SK-N-SH treated with all-trans-retinoic acid at 6 μM for 48 hours (cell line): ENCODE data around the gene PFN1.
A peak's percentile ranks its signal among the peaks of the same experiment; 100 is the strongest.

ENCODE experiments used
- ATAC-seq: fragments of 200-7000 bp; cut with Tn5 transposase; 3 replicates; pipeline ENCODE4 v1.9.1; 2020; ENCODE audit warnings: mild to moderate bottlenecking, moderate library complexity
- ARNTL ChIP-seq: fragments of 450-650 bp; formaldehyde crosslinking; IDR thresholded peaks from 2 replicates; pipeline ENCODE4 v1.5.0; 2020; ENCODE audit warnings: low read depth, mild to moderate bottlenecking, moderate library complexity, borderline replicate concordance
- BACH2 ChIP-seq: fragments of 250-450 bp; sonication (Bioruptor Pico); IDR thresholded peaks from 2 replicates; pipeline ENCODE4 v1.9.0; 2021; ENCODE audit warnings: mild to moderate bottlenecking, borderline replicate concordance
- CSDC2 ChIP-seq: fragments of 250-450 bp; sonication (Bioruptor Pico); IDR thresholded peaks from 2 replicates; pipeline ENCODE4 v1.5.0; 2020; ENCODE audit warnings: mild to moderate bottlenecking, moderate library complexity
- GLIS3 ChIP-seq: fragments of 250-450 bp; sonication (Bioruptor Pico); IDR thresholded peaks from 2 replicates; pipeline ENCODE4 v1.5.0; 2020; ENCODE audit warnings: mild to moderate bottlenecking, moderate library complexity
- ISL1 ChIP-seq: fragments of 250-450 bp; sonication (Bioruptor Pico); IDR thresholded peaks from 2 replicates; pipeline ENCODE4 v2.1.2; 2022; ENCODE audit warnings: mild to moderate bottlenecking, moderate library complexity
- OSR1 ChIP-seq: fragments of 250-450 bp; sonication (Bioruptor Pico); IDR thresholded peaks from 2 replicates; pipeline ENCODE4 v1.8.0; 2022; ENCODE audit warnings: moderate library complexity, mild to moderate bottlenecking, inconsistent platforms
- RARB ChIP-seq: fragments of 250-450 bp; sonication (Bioruptor Pico); IDR thresholded peaks from 2 replicates; pipeline ENCODE4 v1.8.0; 2021; ENCODE audit warnings: mild to moderate bottlenecking, moderate library complexity
- TCF4 ChIP-seq: fragments of 250-450 bp; sonication (Bioruptor Pico); IDR thresholded peaks from 2 replicates; pipeline ENCODE4 v1.8.0; 2021; ENCODE audit warnings: mild to moderate bottlenecking, moderate library complexity, borderline replicate concordance
- TOX ChIP-seq: fragments of 250-450 bp; sonication (Bioruptor Pico); IDR thresholded peaks from 2 replicates; pipeline ENCODE4 v1.8.0; 2021; ENCODE audit warnings: mild to moderate bottlenecking, moderate library complexity, borderline replicate concordance
- ZC3H10 ChIP-seq: fragments of 250-450 bp; sonication (Bioruptor Pico); IDR thresholded peaks from 2 replicates; pipeline ENCODE4 v1.5.1; 2021; ENCODE audit warnings: mild to moderate bottlenecking, moderate library complexity
- ZFP3 ChIP-seq: fragments of 250-450 bp; sonication (Bioruptor Pico); IDR thresholded peaks from 2 replicates; pipeline ENCODE4 v1.5.0; 2020; ENCODE audit warnings: mild to moderate bottlenecking, moderate library complexity
- ZFP30 ChIP-seq: fragments of 450-650 bp; formaldehyde crosslinking; IDR thresholded peaks from 2 replicates; pipeline ENCODE4 v1.5.0; 2022; ENCODE audit warnings: mild to moderate bottlenecking, moderate library complexity
- ZNF565 ChIP-seq: fragments of 450-650 bp; formaldehyde crosslinking; conservative IDR thresholded peaks from 2 replicates; pipeline ENCODE4 v1.5.0; 2020; ENCODE audit warnings: low read depth, mild to moderate bottlenecking, moderate library complexity
- ZNF8 ChIP-seq: fragments of 450-650 bp; formaldehyde crosslinking; IDR thresholded peaks from 2 replicates; pipeline ENCODE4 v1.5.0; 2020; ENCODE audit warnings: mild to moderate bottlenecking, moderate library complexity
- TF ChIP-seq, protein P1 (sequence below): fragments of 250-450 bp; sonication (Bioruptor Pico); IDR thresholded peaks from 2 replicates; pipeline ENCODE4 v1.5.1; 2021; ENCODE audit warnings: mild to moderate bottlenecking, moderate library complexity
- TF ChIP-seq, protein P2 (sequence below): fragments of 250-450 bp; sonication (Bioruptor Pico); IDR thresholded peaks from 2 replicates; pipeline ENCODE4 v1.5.1; 2020; ENCODE audit warnings: low read depth, mild to moderate bottlenecking, moderate library complexity
- TF ChIP-seq, protein P3 (sequence below): fragments of 250-450 bp; sonication (Bioruptor Pico); IDR thresholded peaks from 2 replicates; pipeline ENCODE4 v1.8.0; 2021; ENCODE audit warnings: low read depth, mild to moderate bottlenecking, moderate library complexity, borderline replicate concordance
- TF ChIP-seq, protein P4 (sequence below): fragments of 250-450 bp; sonication (Bioruptor Pico); IDR thresholded peaks from 2 replicates; pipeline ENCODE4 v1.8.0; 2020; ENCODE audit warnings: mild to moderate bottlenecking, moderate library complexity, borderline replicate concordance
- TF ChIP-seq, protein P5 (sequence below): fragments of 250-450 bp; sonication (Bioruptor Pico); IDR thresholded peaks from 2 replicates; pipeline ENCODE4 v1.5.0; 2020; ENCODE audit warnings: mild to moderate bottlenecking, moderate library complexity

PFN1 gene

DNA sequence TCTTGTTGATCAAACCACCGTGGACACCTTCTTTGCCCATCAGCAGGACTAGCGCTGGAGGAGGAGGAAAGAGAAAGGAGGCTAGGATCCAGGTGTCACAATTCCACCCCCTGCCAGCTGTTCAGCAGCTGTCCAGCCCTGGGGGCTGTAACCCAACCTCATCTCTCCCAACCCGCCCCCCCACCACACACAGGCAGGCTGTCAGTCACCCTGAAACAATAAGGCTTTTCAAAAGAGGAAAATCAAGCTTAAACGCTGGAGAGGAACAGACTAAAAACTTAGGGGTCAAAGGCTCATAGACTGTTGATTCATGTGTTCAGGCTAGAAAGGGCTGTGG lies 2.4 kb downstream of the PFN1 start (continued):
- TF ChIP-seq ARNTL (CRISPR knock-in tag) (no peak), OSR1 (CRISPR knock-in tag) (no peak), BACH2 (CRISPR knock-in tag) (no peak)

DNA sequence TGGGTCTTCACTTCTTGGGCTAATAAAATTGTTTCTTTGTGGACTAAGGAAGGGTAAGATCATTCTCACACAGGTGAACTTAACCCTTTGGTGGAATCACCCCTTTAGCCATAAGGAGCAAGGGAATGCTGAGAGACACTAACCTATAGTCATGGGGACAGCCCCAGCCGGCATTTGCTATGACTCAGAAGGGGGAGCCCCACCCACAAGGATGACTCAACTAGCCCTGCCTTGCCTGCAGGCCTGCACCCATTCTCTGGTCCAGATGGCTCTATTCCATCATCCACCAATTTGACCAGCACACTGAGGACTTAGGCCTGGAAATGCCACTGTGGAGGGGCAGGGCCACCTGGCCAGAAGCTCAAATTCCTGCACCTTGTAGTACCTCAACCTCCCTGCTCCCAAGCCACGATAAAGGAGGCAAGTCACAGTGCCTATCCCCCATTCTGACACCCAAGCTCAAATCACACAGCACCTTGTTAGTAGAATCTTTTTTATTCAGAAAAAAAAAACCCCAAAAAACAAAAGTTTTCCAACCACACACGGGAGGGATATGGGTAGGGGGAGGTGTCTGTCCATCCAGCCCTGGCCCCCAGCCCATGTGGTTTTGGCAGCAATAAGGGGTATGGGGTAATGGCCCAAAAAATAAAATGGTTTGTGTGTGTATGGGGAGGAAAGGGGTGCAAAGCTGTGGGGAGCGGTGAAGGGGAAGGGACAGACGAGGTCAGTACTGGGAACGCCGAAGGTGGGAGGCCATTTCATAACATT lies 3.0 kb downstream of the PFN1 start:
- peak; percentile 44 for ATAC-seq
- TF ChIP-seq GLIS3 (CRISPR knock-in tag) (0 out of 2 replicates have a peak, but pooled peaks have one; percentile 63), ISL1 (CRISPR knock-in tag) (no peak), ARNTL (CRISPR knock-in tag) (no peak)
- TF ChIP-seq, protein P1, sequence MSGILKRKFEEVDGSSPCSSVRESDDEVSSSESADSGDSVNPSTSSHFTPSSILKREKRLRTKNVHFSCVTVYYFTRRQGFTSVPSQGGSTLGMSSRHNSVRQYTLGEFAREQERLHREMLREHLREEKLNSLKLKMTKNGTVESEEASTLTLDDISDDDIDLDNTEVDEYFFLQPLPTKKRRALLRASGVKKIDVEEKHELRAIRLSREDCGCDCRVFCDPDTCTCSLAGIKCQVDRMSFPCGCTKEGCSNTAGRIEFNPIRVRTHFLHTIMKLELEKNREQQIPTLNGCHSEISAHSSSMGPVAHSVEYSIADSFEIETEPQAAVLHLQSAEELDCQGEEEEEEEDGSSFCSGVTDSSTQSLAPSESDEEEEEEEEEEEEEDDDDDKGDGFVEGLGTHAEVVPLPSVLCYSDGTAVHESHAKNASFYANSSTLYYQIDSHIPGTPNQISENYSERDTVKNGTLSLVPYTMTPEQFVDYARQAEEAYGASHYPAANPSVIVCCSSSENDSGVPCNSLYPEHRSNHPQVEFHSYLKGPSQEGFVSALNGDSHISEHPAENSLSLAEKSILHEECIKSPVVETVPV (CRISPR knock-in tag) = no peak
- TF ChIP-seq, protein P2, sequence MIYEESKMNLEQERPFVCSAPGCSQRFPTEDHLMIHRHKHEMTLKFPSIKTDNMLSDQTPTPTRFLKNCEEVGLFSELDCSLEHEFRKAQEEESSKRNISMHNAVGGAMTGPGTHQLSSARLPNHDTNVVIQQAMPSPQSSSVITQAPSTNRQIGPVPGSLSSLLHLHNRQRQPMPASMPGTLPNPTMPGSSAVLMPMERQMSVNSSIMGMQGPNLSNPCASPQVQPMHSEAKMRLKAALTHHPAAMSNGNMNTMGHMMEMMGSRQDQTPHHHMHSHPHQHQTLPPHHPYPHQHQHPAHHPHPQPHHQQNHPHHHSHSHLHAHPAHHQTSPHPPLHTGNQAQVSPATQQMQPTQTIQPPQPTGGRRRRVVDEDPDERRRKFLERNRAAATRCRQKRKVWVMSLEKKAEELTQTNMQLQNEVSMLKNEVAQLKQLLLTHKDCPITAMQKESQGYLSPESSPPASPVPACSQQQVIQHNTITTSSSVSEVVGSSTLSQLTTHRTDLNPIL = no peak

DNA sequence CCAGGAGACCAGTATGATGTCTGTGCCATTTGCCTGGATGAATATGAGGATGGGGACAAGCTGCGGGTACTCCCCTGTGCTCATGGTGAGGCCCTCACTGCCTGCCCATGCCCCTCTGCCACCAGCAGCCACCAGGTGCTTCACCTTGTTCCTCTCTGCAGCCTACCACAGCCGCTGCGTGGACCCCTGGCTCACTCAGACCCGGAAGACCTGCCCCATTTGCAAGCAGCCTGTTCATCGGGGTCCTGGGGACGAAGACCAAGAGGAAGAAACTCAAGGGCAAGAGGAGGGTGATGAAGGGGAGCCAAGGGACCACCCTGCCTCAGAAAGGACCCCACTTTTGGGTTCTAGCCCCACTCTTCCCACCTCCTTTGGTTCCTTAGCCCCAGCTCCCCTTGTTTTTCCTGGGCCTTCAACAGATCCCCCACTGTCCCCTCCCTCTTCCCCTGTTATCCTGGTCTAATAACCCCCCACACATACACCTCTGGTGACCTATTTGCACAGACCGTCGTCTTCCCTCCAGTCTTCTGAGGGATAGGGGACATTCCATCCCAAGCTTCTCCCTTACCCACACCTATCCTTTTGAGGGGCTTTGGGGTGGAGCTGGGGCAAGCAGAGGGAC lies 3.7 kb downstream of the PFN1 start:
- no peak for ATAC-seq
- TF ChIP-seq ZFP3 (CRISPR knock-in tag) = no peak
- TF ChIP-seq OSR1 (CRISPR knock-in tag) = no peak
- TF ChIP-seq, protein P1 (CRISPR knock-in tag) = 0 out of 2 replicates have a peak, but pooled peaks have one; percentile 56
- no peak for TF ChIP-seq RARB (CRISPR knock-in tag)
- TF ChIP-seq, protein P3, sequence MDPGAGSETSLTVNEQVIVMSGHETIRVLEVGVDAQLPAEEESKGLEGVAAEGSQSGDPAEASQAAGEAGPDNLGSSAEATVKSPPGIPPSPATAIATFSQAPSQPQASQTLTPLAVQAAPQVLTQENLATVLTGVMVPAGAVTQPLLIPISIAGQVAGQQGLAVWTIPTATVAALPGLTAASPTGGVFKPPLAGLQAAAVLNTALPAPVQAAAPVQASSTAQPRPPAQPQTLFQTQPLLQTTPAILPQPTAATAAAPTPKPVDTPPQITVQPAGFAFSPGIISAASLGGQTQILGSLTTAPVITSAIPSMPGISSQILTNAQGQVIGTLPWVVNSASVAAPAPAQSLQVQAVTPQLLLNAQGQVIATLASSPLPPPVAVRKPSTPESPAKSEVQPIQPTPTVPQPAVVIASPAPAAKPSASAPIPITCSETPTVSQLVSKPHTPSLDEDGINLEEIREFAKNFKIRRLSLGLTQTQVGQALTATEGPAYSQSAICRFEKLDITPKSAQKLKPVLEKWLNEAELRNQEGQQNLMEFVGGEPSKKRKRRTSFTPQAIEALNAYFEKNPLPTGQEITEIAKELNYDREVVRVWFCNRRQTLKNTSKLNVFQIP (CRISPR knock-in tag) = no peak
- TF ChIP-seq ZNF8 (CRISPR knock-in tag) = no peak
- TF ChIP-seq, protein P4, sequence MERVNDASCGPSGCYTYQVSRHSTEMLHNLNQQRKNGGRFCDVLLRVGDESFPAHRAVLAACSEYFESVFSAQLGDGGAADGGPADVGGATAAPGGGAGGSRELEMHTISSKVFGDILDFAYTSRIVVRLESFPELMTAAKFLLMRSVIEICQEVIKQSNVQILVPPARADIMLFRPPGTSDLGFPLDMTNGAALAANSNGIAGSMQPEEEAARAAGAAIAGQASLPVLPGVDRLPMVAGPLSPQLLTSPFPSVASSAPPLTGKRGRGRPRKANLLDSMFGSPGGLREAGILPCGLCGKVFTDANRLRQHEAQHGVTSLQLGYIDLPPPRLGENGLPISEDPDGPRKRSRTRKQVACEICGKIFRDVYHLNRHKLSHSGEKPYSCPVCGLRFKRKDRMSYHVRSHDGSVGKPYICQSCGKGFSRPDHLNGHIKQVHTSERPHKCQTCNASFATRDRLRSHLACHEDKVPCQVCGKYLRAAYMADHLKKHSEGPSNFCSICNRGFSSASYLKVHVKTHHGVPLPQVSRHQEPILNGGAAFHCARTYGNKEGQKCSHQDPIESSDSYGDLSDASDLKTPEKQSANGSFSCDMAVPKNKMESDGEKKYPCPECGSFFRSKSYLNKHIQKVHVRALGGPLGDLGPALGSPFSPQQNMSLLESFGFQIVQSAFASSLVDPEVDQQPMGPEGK (CRISPR knock-in tag) = no peak
- TF ChIP-seq, all 23 proteins: peak for 1

DNA sequence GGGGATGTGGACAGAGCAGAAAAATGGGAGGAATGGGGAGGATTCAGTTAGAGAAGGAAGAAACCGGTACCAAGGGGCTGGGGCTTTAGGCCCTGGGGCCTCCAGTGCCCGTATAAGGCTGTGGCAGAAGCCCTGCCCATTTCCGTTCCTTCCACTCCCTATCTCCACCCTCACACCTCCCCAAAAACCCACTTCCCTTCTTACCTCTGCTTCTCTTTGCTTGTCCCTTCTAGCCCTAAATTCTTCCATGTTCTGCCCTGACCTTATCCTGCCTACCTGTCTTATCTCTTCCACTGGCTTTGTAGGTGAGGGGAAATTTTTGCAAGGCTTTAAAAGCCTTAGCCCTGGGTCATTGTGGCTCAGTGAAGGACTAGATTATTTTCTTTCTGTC lies 4.2 kb downstream of the PFN1 start:
- no peak for ATAC-seq
- TF ChIP-seq TCF4 (CRISPR knock-in tag) (no peak), ZFP3 (CRISPR knock-in tag) (no peak), TOX (CRISPR knock-in tag) (no peak), ZNF565 (no peak), ZNF8 (CRISPR knock-in tag) (no peak), ZC3H10 (CRISPR knock-in tag) (no peak), ZFP30 (no peak), GLIS3 (CRISPR knock-in tag) (no peak), ISL1 (CRISPR knock-in tag) (no peak), BACH2 (CRISPR knock-in tag) (no peak), CSDC2 (CRISPR knock-in tag) (no peak)
- TF ChIP-seq, protein P1 (CRISPR knock-in tag) = no peak
- TF ChIP-seq, protein P5, sequence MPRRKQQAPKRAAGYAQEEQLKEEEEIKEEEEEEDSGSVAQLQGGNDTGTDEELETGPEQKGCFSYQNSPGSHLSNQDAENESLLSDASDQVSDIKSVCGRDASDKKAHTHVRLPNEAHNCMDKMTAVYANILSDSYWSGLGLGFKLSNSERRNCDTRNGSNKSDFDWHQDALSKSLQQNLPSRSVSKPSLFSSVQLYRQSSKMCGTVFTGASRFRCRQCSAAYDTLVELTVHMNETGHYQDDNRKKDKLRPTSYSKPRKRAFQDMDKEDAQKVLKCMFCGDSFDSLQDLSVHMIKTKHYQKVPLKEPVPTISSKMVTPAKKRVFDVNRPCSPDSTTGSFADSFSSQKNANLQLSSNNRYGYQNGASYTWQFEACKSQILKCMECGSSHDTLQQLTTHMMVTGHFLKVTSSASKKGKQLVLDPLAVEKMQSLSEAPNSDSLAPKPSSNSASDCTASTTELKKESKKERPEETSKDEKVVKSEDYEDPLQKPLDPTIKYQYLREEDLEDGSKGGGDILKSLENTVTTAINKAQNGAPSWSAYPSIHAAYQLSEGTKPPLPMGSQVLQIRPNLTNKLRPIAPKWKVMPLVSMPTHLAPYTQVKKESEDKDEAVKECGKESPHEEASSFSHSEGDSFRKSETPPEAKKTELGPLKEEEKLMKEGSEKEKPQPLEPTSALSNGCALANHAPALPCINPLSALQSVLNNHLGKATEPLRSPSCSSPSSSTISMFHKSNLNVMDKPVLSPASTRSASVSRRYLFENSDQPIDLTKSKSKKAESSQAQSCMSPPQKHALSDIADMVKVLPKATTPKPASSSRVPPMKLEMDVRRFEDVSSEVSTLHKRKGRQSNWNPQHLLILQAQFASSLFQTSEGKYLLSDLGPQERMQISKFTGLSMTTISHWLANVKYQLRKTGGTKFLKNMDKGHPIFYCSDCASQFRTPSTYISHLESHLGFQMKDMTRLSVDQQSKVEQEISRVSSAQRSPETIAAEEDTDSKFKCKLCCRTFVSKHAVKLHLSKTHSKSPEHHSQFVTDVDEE (CRISPR knock-in tag) = no peak
- TF ChIP-seq, protein P4 (CRISPR knock-in tag) = no peak
